Glutamatergic neuron (in vitro differentiated cells): ENCODE measurements around the gene SPN. TPM values are rescaled to one million over a fixed set of nuclear protein-coding genes. Genes with fewer than 3 reads are reported as not detected.

Experiments used
- DNase-seq: peaks from one replicate; pipeline ENCODE4 v3.0.0; 2022
- H3K27ac Mint-ChIP-seq: one replicate; pipeline ENCODE4 v1.8.0; 2020; ENCODE audit warnings: mild to moderate bottlenecking, mixed read lengths, inconsistent platforms; ENCODE audit not compliant: unreplicated experiment
- H3K27me3 Mint-ChIP-seq: one replicate; pipeline ENCODE4 v1.8.0; 2020; ENCODE audit warnings: mild to moderate bottlenecking, moderate library complexity, mixed read lengths, inconsistent platforms; ENCODE audit not compliant: unreplicated experiment
- H3K36me3 Mint-ChIP-seq: one replicate; pipeline ENCODE4 v1.8.0; 2020; ENCODE audit warnings: mild to moderate bottlenecking, mixed read lengths, inconsistent platforms; ENCODE audit not compliant: unreplicated experiment
- H3K4me1 Mint-ChIP-seq: one replicate; pipeline ENCODE4 v1.8.0; 2020; ENCODE audit warnings: mild to moderate bottlenecking, low read depth, mixed read lengths, inconsistent platforms; ENCODE audit not compliant: unreplicated experiment
- H3K4me3 Mint-ChIP-seq: one replicate; pipeline ENCODE4 v1.8.0; 2020; ENCODE audit warnings: mild to moderate bottlenecking, mixed read lengths, inconsistent platforms; ENCODE audit not compliant: unreplicated experiment
- H3K9me3 Mint-ChIP-seq: one replicate; pipeline ENCODE4 v1.8.0; 2020; ENCODE audit warnings: mild to moderate bottlenecking, moderate library complexity, mixed read lengths, inconsistent platforms; ENCODE audit not compliant: unreplicated experiment
- total RNA-seq: library from RNA; stranded (reverse); fragmentation: NEBNext Ultra II Directional; extraction: Animal tissue kit (Norgen Biotek cat#: 25700); gene quantifications from one replicate; pipeline ENCODE4 v1.2.1, GENCODE V29; 2021; ENCODE audit not compliant: unreplicated experiment
- TF ChIP-seq, protein P1 (sequence below): fragments of 200-600 bp; sonication (generic); IDR thresholded peaks from one replicate; pipeline ENCODE4 v1.5.0; 2021; ENCODE audit not compliant: partially characterized antibody, unreplicated experiment

Gene SPN
- total RNA-seq, 1 donor from 2014 or later, result 0.27 TPM

GRCh38 chr16:29644973-29645693 lies 17.9 kb upstream of the SPN start:
- no peak overlapping the region for H3K4me3 Mint-ChIP-seq
- no peaks in the 10 kb centered on the region for H3K36me3 Mint-ChIP-seq
- no peaks in the 10 kb centered on the region for H3K4me1 Mint-ChIP-seq
- TF ChIP-seq, protein P1, sequence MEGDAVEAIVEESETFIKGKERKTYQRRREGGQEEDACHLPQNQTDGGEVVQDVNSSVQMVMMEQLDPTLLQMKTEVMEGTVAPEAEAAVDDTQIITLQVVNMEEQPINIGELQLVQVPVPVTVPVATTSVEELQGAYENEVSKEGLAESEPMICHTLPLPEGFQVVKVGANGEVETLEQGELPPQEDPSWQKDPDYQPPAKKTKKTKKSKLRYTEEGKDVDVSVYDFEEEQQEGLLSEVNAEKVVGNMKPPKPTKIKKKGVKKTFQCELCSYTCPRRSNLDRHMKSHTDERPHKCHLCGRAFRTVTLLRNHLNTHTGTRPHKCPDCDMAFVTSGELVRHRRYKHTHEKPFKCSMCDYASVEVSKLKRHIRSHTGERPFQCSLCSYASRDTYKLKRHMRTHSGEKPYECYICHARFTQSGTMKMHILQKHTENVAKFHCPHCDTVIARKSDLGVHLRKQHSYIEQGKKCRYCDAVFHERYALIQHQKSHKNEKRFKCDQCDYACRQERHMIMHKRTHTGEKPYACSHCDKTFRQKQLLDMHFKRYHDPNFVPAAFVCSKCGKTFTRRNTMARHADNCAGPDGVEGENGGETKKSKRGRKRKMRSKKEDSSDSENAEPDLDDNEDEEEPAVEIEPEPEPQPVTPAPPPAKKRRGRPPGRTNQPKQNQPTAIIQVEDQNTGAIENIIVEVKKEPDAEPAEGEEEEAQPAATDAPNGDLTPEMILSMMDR, result no peak
- DNase-seq, result no peak
- H3K27ac Mint-ChIP-seq, result no peak overlapping the region
- peaks cover 3% of the 10 kb centered on the region for H3K27me3 Mint-ChIP-seq
- peaks cover 5% of the 10 kb centered on the region for H3K9me3 Mint-ChIP-seq

DNA sequence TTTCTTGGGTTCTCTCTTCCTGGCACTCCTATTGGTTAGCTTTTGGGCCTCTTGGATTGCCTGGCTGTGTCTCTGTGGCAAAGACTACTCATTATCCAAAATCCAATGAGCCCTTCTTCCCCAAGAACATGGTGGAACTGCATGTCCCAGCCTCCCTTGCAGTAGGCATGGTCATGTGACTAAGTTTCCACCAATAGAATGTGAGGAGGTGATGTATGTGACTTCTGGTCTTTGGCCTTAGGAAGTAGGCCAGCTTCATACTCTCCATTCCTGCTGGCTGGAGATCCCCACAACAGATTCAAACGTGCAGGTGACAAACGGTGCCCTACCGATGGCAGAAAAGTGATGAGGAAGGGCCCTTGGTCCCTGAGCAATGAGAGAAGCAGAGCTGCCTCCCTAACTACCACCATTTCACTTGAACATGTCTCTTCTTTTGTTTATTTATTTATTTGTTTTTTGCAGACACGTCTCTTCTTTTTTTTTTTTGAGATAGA lies 17.3 kb upstream of the SPN start:
- TF ChIP-seq, protein P1, result no peak
- H3K4me3 Mint-ChIP-seq, result no peak overlapping the region
- no peaks in the 10 kb centered on the region for H3K27me3 Mint-ChIP-seq
- H3K9me3 Mint-ChIP-seq, result peaks cover 3% of the 10 kb centered on the region
- H3K27ac Mint-ChIP-seq, result no peak overlapping the region
- H3K36me3 Mint-ChIP-seq, result no peaks in the 10 kb centered on the region
- DNase-seq, result no peak
- H3K4me1 Mint-ChIP-seq, result no peaks in the 10 kb centered on the region

- Mint-ChIP-seq H3K36me3 (no peaks in the 10 kb centered on the region), H3K27me3 (no peaks in the 10 kb centered on the region), H3K4me1 (no peaks in the 10 kb centered on the region), H3K27ac (no peak overlapping the region), H3K9me3 (peaks cover 1% of the 10 kb centered on the region), H3K4me3 (no peak overlapping the region)
- TF ChIP-seq, protein P1, result no peak
- DNase-seq, result no peak
These were observed 16.1 kb upstream of the SPN start for GRCh38 chr16:29646947-29647346.

DNA sequence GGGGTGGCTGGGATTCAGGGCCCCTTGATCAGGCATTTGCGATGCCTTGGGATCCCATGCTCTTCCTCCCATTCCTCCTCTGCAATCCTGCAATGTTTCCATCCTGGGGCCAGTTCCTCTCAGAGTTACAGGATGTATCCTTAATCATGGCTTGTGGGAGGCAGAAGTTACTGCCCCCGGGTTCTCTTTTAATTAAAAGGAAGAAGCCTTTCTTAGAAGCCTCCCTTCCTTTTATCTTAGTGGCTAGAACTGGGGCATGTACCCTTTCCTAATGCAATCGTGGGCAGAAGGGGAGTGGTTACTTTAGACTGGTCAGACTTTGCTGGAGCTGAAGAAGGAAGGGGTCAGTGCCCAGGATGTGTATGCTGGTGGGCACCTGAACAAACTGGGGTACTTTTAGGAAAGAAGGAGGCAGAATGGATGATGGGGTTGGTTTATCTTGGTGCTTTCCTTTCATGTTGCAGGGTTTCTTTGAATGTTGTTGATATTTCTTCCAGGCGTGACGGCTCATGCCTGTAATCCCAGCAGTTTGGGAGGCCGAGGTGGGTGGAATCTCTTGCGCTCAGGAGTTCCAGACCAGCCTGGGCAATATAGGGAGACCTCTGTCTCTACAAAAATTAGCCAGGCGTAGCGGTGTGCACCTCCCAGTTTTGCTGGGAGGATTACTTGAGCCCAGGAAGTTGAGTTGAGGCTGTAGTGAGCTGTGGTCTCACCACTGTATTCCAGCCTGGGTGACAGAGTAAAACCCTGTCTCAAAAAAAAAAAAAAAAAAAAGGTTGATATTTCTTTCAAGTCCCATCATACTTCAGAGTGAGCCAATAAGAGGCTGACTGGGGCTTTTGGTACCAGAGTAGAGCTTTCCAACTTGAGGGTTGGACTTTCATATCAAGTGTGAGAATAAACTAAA lies 13.2 kb upstream of the SPN start:
- TF ChIP-seq, protein P1, result no peak
- DNase-seq, result no peak
- no peaks in the 10 kb centered on the region for H3K27me3 Mint-ChIP-seq
- peaks cover 2% of the 10 kb centered on the region for H3K4me1 Mint-ChIP-seq
- H3K27ac Mint-ChIP-seq, result no peak overlapping the region
- H3K9me3 Mint-ChIP-seq, result peaks cover 1% of the 10 kb centered on the region
- no peak overlapping the region for H3K4me3 Mint-ChIP-seq
- no peaks in the 10 kb centered on the region for H3K36me3 Mint-ChIP-seq
